ENCODE data around the gene SFPQ.

The SFPQ gene

DNA sequence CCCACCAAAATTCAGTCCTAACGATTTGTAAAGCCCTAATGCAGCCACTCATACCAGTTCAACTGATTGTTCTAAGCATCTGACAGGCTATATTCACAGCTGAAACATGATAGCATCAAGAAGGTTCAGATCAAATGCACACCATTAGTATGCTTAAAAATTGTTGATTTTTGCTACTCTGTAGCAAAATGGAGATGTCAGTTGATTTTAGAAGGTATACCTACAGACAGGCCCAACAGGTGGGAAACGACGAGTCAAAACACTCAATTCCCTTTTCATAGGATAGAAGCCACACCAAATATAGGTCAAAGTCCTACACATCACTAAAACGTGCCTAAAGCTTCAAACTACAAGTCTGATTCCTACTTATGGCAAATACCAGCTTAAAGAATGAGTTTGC is 6.7 kb downstream of the SFPQ start:
- TF ChIP-seq CTCF (IDR thresholded peaks at IDR 0.05; ENCODE audit: extremely low read depth, missing control alignments) = no peak
- DNase-seq (ENCODE audit: low spot score) = no peak

DNA sequence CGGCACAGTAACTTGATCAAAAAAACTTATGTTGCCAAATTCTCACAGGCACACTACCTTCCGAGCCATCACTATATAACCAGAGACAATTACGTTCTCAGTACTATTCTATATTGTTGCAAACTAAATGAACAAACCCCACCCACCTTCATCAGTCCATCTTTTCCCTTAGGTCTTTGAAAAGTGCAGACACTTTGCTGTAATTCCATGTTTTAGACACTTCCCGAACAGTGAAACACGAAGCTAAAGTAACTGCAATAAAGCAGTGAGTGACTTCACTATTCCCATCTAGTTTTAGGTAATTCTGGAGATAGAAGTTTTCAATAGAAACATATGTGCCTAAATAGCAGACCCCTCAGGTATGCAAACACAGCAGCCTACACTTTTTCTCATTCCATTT is 7.7 kb downstream of the SFPQ start:
- no peak for TF ChIP-seq CTCF (IDR thresholded peaks at IDR 0.05; ENCODE audit: extremely low read depth, missing control alignments)

GRCh38 chr1:35184495-35185199 is 8.3 kb downstream of the SFPQ start:
- no peak for TF ChIP-seq CTCF (IDR thresholded peaks at IDR 0.05; ENCODE audit: extremely low read depth, missing control alignments)
- DNase-seq (ENCODE audit: low spot score) = no peak

More for the DNA sequence above, 7.7 kb downstream of the SFPQ start:
- no peak for DNase-seq (ENCODE audit: low spot score)

DNA sequence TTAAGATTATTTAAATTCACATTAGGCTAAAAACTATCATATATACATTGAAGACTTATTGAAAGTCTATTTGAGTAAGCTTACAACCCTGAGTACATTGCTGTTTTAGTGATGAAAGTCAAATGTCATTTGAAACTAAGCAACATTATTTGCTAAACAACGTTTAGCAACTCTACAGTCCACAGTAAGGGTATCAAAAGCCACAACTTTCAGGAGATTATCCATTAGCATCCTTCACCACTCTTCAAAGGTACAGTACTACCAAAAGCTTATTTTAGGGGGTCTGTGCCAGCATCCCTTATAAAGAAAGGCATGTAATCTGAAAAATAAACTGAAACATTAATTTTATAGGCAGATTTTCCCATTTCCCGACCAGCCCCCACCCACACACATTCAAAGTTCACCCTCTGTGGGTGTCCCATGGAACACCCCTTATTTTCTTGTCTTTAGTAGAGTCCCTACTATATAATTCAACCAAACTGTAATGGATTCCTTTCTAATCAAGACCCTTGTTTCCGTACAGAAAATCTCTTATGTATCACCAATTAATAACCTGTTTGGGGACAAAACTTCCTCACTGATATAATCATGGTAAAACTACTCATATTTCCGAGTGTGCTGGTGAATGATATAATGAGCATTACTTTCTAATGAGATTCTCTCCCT is 11.0 kb downstream of the SFPQ start:
- TF ChIP-seq CTCF (IDR thresholded peaks at IDR 0.05; ENCODE audit: extremely low read depth, missing control alignments) = no peak
- no peak for DNase-seq (ENCODE audit: low spot score)

DNA sequence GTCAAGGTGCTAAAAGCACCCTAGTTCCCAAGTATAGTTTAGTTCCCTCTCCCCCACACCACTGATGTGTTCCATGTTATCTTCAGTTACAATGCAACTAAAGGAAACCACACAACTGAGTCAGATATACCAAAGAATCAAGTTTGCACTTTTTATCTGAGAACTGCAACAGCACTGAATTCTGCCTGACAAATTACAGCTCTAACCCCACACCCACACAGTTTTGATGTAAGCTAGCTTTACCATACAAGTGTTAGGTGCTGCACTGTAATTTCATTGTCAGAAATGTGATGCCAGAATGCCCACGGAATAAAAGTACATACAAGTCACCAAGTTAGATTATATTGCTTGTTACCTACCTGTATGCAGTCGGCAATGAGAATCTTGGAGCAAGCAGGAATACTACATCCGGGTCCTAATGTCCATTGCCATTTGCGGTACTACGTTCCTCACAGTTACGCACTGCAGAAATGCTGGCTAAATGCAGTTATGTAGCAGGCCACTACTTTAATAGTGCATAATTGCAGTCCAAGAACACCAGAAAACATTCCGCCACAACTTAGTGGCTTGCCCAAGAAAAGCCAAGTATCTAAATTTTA is 12.1 kb downstream of the SFPQ start:
- no peak for TF ChIP-seq CTCF (IDR thresholded peaks at IDR 0.05; ENCODE audit: extremely low read depth, missing control alignments)
- DNase-seq (ENCODE audit: low spot score) = no peak

- no peak for DNase-seq (ENCODE audit: low spot score)
- TF ChIP-seq CTCF (IDR thresholded peaks at IDR 0.05; ENCODE audit: extremely low read depth, missing control alignments) = no peak
Measured at GRCh38 chr1:35179908-35180307, 13.0 kb downstream of the SFPQ start.

DNA sequence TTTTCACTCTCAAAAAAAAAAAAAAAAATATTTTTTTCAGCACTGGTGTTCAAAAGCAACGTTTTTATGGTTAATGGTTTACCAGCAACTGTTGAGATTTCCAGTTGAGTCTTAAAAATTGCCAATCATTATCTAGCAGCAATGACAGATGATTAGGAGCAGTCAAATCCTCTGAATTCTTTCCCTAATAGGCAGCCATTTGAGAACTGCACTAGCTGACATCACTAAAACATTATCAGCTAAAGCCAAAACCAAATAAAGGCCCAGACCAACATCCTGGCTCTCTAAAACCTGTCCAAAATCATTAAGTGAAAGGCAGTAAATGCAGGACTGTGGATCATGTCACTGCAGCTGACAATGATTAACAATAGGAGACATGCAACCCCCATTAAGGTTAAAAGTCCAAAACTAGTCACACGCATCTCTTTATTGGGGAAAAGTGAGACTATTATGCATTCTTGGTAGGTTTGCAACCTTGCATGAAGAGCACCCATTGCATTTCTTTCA is 14.0 kb downstream of the SFPQ start:
- DNase-seq (ENCODE audit: low spot score) = no peak
- TF ChIP-seq CTCF (IDR thresholded peaks at IDR 0.05; ENCODE audit: extremely low read depth, missing control alignments) = no peak
